Liver (tissue), 9 donors: Measurements from ENCODE around the gene PTP4A2. TPM values are rescaled to one million over a fixed set of nuclear protein-coding genes. Genes with fewer than 3 reads are reported as not detected.

ENCODE experiments used
- DNase-seq: peaks from one replicate; pipeline ENCODE4 v3.0.0-alpha.2; 2017; ENCODE audit warnings: low spot score
- H3K27ac ChIP-seq, 2 donors: one replicate each; pipeline ENCODE4 v1.7.0; 2013; ENCODE audit warnings: inconsistent platforms in 2 of 2, low read length in 2 of 2, control low read depth in 1 of 2, low read depth in 1 of 2, mild to moderate bottlenecking in 1 of 2
- H3K27me3 ChIP-seq, 4 donors: one replicate each; pipeline versions ENCODE4 v1.6.1 to v1.7.0; 2013; ENCODE audit warnings: low read length in 3 of 4, inconsistent platforms in 1 of 4, mild to moderate bottlenecking in 1 of 4, moderate library complexity in 1 of 4; ENCODE audit not compliant: control insufficient read depth in 4 of 4, insufficient read depth in 4 of 4
- H3K36me3 ChIP-seq, 4 donors: one replicate each; pipeline versions ENCODE4 v1.6.1 to v1.7.0; 2013; ENCODE audit warnings: low read length in 3 of 4, mild to moderate bottlenecking in 3 of 4, low read depth in 1 of 4, moderate library complexity in 1 of 4; ENCODE audit not compliant: control insufficient read depth in 4 of 4, insufficient read depth in 3 of 4
- H3K4me1 ChIP-seq, 4 donors: one replicate each; pipeline versions ENCODE4 v1.6.1 to v1.7.0; 2013; ENCODE audit warnings: low read length in 3 of 4, mild to moderate bottlenecking in 3 of 4, moderate library complexity in 1 of 4; ENCODE audit not compliant: control insufficient read depth in 4 of 4, insufficient read depth in 4 of 4
- H3K4me3 ChIP-seq, 3 donors: one replicate each; pipeline versions ENCODE4 v1.6.1 to v1.7.0; 2013; ENCODE audit warnings: low read length in 3 of 3, control low read depth in 1 of 3, low read depth in 1 of 3, mild to moderate bottlenecking in 1 of 3
- H3K9ac ChIP-seq, 2 donors: one replicate each; pipeline ENCODE4 v1.7.0; 2013; ENCODE audit warnings: low read length in 2 of 2, mild to moderate bottlenecking in 2 of 2, moderate library complexity in 2 of 2, control low read depth in 1 of 2, low read depth in 1 of 2
- H3K9me3 ChIP-seq, 4 donors: one replicate each; pipeline versions ENCODE4 v1.6.1 to v1.7.0; 2013; ENCODE audit warnings: low read length in 3 of 4; ENCODE audit not compliant: control insufficient read depth in 4 of 4
- EGR1 ChIP-seq, 2 donors: IDR thresholded peaks; 2 replicates each; pipeline ENCODE4 v1.6.1; 2016 to 2018; ENCODE audit warnings: antibody characterized with exemption in 2 of 2, low read depth in 2 of 2
- FOXA2 ChIP-seq: IDR thresholded peaks from 2 replicates; pipeline ENCODE4 v1.6.1; 2016; ENCODE audit warnings: antibody characterized with exemption
- HNF4A ChIP-seq, 2 donors: conservative IDR thresholded peaks; 2 replicates each; pipeline ENCODE4 v1.6.1; 2016; ENCODE audit warnings: antibody characterized with exemption in 2 of 2, mild to moderate bottlenecking in 2 of 2
- HNF4G ChIP-seq: IDR thresholded peaks from 2 replicates; pipeline ENCODE4 v1.6.1; 2016; ENCODE audit warnings: antibody characterized with exemption
- JUND ChIP-seq, 2 donors: IDR thresholded peaks; 2 replicates each; pipeline ENCODE4 v1.6.1; 2016; ENCODE audit warnings: antibody characterized with exemption in 2 of 2
- NR2F2 ChIP-seq: IDR thresholded peaks from 2 replicates; pipeline ENCODE4 v1.6.1; 2016; ENCODE audit warnings: antibody characterized with exemption
- RAD21 ChIP-seq, 2 donors: IDR thresholded peaks; 2 replicates each; pipeline ENCODE4 v1.6.1; 2016; ENCODE audit warnings: antibody characterized with exemption in 2 of 2, mild to moderate bottlenecking in 2 of 2
- RXRA ChIP-seq, 2 donors: IDR thresholded peaks; 2 replicates each; pipeline ENCODE4 v1.6.1; 2017 to 2018; ENCODE audit warnings: antibody characterized with exemption in 2 of 2, mild to moderate bottlenecking in 1 of 2
- TAF1 ChIP-seq: conservative IDR thresholded peaks from 2 replicates; pipeline ENCODE4 v1.6.1; 2016; ENCODE audit warnings: antibody characterized with exemption, mild to moderate bottlenecking
- YY1 ChIP-seq: IDR thresholded peaks from 2 replicates; pipeline ENCODE4 v1.6.1; 2016; ENCODE audit warnings: antibody characterized with exemption, mild to moderate bottlenecking
- WGBS: extraction: QIAGEN DNeasy Blood & Tissue Kit; methylation state at CpG from one replicate; pipeline ENCODE4 v1.1.7; 2013; 5-methylcytosine and 5-hydroxymethylcytosine counted together
- polyA plus RNA-seq, 2 donors: library from polyadenylated mRNA; stranded (reverse) in 1 of 2; unstranded in 1 of 2; fragments of 200-250 nt in 1 of 2; fragments of >200 nt in 1 of 2; fragmentation: Nextera tagmentation in 1 of 2; extraction: Ambion mirVana in 1 of 2; gene quantifications; one replicate each; pipeline versions ENCODE4 v1.2.1 to v1.2.3, GENCODE V29; 2013 to 2015
- total RNA-seq, 2 donors: library from RNA; depleted of rRNA; stranded (reverse); fragments of >200 nt; gene quantifications; one replicate each; pipeline ENCODE4 v1.2.3, GENCODE V29; 2014
- TF ChIP-seq, protein P1 (sequence below): IDR thresholded peaks from 2 replicates; pipeline ENCODE4 v1.6.1; 2016; ENCODE audit warnings: antibody characterized with exemption
- TF ChIP-seq, protein P2 (sequence below): IDR thresholded peaks from 2 replicates; pipeline ENCODE4 v1.6.1; 2016; ENCODE audit warnings: antibody characterized with exemption
- TF ChIP-seq, protein P3 (sequence below): IDR thresholded peaks from 2 replicates; pipeline ENCODE4 v1.6.1; 2016; ENCODE audit warnings: antibody characterized with exemption
- TF ChIP-seq, protein P4 (sequence below): IDR thresholded peaks from 2 replicates; pipeline ENCODE4 v1.6.1; 2016; ENCODE audit warnings: antibody characterized with exemption, mild to moderate bottlenecking
- TF ChIP-seq, protein P5 (sequence below): fragments of 150-350 bp; IDR thresholded peaks from 2 replicates; pipeline ENCODE4 v1.5.1; 2017; ENCODE audit warnings: improper control_type of control experiment, low read depth, low read length; ENCODE audit not compliant: missing input control
- donor health status: healthy.
- donor health status: healthy.
- donor health status: healthy.
- donor health status: healthy.
- donor health status: healthy.

PTP4A2 gene
- total and polyA plus RNA-seq, 4 donors = 47.7 to 98.1 (median 71.9) TPM

DNA sequence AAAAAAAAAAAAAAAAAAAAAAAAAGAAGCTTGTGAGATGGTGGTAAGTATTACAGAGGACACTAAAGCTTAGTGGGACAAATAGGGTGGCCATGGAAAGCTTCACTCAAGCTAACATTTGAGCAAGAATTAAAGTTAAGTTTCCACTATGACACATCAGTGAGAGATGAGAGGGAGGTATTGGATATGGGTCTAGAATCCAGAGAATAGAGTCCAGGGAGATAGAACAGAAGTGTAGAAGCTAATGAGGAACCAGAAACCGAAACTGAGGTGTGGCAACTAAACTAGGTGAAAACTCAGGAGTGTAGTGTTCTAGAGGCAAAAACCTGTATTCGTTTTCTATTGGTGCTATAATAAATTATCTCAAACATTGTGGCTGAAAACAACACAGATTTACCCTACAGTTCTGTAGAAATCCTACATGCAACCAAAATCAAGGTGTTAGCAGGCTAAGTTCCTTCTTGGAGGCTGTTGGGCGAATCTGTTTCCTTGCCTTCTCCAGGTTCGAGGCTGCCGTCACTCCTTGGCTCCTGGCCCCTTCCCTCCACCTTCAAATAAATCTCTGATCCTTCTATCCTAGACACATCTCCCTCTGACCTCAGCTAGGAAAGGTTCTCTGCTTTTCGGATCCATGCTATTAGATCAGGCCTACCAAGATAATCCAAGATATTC lies 36.2 kb downstream of the PTP4A2 start:
- H3K9ac ChIP-seq = no peak overlapping the region
- H3K9me3 ChIP-seq = no peaks in the 10 kb centered on the region
- TF ChIP-seq HNF4G (no peak), HNF4A (conservative IDR thresholded peaks at IDR 0.05) (no peak), RAD21 (IDR thresholded peaks at IDR 0.05) (no peak), EGR1 (IDR thresholded peaks at IDR 0.05; ENCODE audit: low read depth in 2 of 2) (no peak), FOXA2 (no peak), YY1 (no peak), RXRA (IDR thresholded peaks at IDR 0.05) (no peak), NR2F2 (no peak), TAF1 (no peak)
- TF ChIP-seq, protein P1, sequence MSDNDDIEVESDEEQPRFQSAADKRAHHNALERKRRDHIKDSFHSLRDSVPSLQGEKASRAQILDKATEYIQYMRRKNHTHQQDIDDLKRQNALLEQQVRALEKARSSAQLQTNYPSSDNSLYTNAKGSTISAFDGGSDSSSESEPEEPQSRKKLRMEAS = no peak
- TF ChIP-seq, protein P2, sequence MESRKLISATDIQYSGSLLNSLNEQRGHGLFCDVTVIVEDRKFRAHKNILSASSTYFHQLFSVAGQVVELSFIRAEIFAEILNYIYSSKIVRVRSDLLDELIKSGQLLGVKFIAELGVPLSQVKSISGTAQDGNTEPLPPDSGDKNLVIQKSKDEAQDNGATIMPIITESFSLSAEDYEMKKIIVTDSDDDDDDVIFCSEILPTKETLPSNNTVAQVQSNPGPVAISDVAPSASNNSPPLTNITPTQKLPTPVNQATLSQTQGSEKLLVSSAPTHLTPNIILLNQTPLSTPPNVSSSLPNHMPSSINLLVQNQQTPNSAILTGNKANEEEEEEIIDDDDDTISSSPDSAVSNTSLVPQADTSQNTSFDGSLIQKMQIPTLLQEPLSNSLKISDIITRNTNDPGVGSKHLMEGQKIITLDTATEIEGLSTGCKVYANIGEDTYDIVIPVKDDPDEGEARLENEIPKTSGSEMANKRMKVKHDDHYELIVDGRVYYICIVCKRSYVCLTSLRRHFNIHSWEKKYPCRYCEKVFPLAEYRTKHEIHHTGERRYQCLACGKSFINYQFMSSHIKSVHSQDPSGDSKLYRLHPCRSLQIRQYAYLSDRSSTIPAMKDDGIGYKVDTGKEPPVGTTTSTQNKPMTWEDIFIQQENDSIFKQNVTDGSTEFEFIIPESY = no peak
- TF ChIP-seq, protein P3, sequence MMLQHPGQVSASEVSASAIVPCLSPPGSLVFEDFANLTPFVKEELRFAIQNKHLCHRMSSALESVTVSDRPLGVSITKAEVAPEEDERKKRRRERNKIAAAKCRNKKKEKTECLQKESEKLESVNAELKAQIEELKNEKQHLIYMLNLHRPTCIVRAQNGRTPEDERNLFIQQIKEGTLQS = no peak
- TF ChIP-seq, protein P4, sequence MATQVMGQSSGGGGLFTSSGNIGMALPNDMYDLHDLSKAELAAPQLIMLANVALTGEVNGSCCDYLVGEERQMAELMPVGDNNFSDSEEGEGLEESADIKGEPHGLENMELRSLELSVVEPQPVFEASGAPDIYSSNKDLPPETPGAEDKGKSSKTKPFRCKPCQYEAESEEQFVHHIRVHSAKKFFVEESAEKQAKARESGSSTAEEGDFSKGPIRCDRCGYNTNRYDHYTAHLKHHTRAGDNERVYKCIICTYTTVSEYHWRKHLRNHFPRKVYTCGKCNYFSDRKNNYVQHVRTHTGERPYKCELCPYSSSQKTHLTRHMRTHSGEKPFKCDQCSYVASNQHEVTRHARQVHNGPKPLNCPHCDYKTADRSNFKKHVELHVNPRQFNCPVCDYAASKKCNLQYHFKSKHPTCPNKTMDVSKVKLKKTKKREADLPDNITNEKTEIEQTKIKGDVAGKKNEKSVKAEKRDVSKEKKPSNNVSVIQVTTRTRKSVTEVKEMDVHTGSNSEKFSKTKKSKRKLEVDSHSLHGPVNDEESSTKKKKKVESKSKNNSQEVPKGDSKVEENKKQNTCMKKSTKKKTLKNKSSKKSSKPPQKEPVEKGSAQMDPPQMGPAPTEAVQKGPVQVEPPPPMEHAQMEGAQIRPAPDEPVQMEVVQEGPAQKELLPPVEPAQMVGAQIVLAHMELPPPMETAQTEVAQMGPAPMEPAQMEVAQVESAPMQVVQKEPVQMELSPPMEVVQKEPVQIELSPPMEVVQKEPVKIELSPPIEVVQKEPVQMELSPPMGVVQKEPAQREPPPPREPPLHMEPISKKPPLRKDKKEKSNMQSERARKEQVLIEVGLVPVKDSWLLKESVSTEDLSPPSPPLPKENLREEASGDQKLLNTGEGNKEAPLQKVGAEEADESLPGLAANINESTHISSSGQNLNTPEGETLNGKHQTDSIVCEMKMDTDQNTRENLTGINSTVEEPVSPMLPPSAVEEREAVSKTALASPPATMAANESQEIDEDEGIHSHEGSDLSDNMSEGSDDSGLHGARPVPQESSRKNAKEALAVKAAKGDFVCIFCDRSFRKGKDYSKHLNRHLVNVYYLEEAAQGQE = no peak
- TF ChIP-seq, protein P5, sequence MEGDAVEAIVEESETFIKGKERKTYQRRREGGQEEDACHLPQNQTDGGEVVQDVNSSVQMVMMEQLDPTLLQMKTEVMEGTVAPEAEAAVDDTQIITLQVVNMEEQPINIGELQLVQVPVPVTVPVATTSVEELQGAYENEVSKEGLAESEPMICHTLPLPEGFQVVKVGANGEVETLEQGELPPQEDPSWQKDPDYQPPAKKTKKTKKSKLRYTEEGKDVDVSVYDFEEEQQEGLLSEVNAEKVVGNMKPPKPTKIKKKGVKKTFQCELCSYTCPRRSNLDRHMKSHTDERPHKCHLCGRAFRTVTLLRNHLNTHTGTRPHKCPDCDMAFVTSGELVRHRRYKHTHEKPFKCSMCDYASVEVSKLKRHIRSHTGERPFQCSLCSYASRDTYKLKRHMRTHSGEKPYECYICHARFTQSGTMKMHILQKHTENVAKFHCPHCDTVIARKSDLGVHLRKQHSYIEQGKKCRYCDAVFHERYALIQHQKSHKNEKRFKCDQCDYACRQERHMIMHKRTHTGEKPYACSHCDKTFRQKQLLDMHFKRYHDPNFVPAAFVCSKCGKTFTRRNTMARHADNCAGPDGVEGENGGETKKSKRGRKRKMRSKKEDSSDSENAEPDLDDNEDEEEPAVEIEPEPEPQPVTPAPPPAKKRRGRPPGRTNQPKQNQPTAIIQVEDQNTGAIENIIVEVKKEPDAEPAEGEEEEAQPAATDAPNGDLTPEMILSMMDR = no peak
- no peak overlapping the region for H3K4me3 ChIP-seq
- no peaks in the 10 kb centered on the region for H3K4me1 ChIP-seq
- DNase-seq = no peak
- peaks cover 0 to 8% (median 2%) of the 10 kb centered on the region in 4 donors for H3K36me3 ChIP-seq
- 96% methylated on average over 6 of the region's 6 CpGs for WGBS
- no peak overlapping the region for H3K27ac ChIP-seq
- H3K27me3 ChIP-seq = no peaks in the 10 kb centered on the region

DNA sequence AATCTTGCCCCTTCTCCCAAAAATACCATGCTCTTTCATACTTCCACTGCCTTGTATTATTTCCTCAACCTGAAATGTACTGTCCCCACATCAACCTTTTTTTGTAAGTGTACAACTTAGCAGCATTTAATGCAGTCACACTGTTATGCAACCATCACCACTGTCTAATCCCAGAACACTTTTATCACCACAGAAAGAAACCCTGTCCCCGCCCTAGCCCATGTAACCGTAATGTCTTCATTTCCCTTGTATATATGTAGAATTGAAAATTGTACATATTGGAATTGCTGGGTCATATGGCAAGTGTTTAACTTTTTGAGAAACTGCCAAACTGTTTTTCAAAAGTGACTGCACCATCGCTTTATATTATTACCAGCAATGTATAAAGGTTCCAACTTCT lies 37.4 kb downstream of the PTP4A2 start:
- H3K4me1 ChIP-seq = no peaks in the 10 kb centered on the region
- H3K27ac ChIP-seq = no peak overlapping the region
- 93% methylated on average over 3 of the region's 3 CpGs for WGBS
- no peak overlapping the region for H3K4me3 ChIP-seq
- peaks cover 0 to under 1% (median 0%) of the 10 kb centered on the region in 4 donors for H3K36me3 ChIP-seq
- H3K27me3 ChIP-seq = no peaks in the 10 kb centered on the region
- TF ChIP-seq, protein P2 = no peak
- TF ChIP-seq JUND (IDR thresholded peaks at IDR 0.05) = no peak
- no peaks in the 10 kb centered on the region for H3K9me3 ChIP-seq
- no peak overlapping the region for H3K9ac ChIP-seq
- DNase-seq = no peak
